Endothelial cell of umbilical vein (primary cell): ENCODE data around the gene PRRG1.
"Not testable (repeated sequence)": the region's sequence is repeated elsewhere in the genome, so short reads cannot be mapped to it uniquely, and the experiment has no call there.

Experiments used
- EZH2 ChIP-seq: IDR thresholded peaks from 2 replicates; pipeline ENCODE4 v1.6.1; 2012; ENCODE audit warnings: borderline replicate concordance, low read depth, mild to moderate bottlenecking, moderate library complexity, low read length, inconsistent platforms; ENCODE audit not compliant: severe bottlenecking
- FOS ChIP-seq: IDR thresholded peaks from 2 replicates; pipeline ENCODE4 v1.6.1; 2011; ENCODE audit warnings: mild to moderate bottlenecking, low read length, moderate library complexity, borderline replicate concordance; ENCODE audit not compliant: insufficient read depth
- POLR2A ChIP-seq: IDR thresholded peaks from 2 replicates; pipeline ENCODE4 v1.6.1; 2012; ENCODE audit warnings: low read depth, mild to moderate bottlenecking, control low read depth, low read length
- POLR2AphosphoS5 ChIP-seq: IDR thresholded peaks from 2 replicates; pipeline ENCODE4 v1.6.1; 2012; ENCODE audit warnings: low read depth, mild to moderate bottlenecking, control low read depth, low read length, moderate library complexity; ENCODE audit not compliant: insufficient read depth
- TF ChIP-seq, protein P1 (sequence below), 2 donors: IDR thresholded peaks; 1 replicate in 1 of 2; 2 replicates in 1 of 2; pipeline ENCODE4 v1.5.1; 2011; ENCODE audit warnings: low read length in 2 of 2, mild to moderate bottlenecking in 2 of 2, moderate library complexity in 2 of 2, control low read depth in 1 of 2, inconsistent platforms in 1 of 2, low read depth in 1 of 2; ENCODE audit not compliant: insufficient read depth in 1 of 2; ENCODE audit errors: extremely low read depth in 1 of 2

DNA sequence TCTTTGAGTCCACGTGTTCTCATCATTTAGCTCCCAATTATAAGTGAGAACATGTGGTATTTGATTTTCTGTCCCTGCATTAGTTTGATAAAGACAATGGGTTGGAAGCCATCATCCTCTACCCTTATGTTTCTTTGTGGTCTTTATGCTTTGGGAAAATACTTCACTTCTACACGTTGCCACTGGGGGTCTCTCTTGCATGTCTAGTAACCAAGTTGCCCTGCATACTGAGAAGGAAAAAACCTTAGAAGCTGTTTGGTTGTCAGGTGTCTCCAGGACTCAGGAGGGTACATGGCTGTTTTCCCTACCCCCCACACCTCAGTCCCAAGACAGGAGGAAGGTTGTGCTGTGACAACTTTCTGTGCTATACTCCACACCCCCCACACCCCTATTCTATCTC, 146.6 kb downstream of the PRRG1 start:
- TF ChIP-seq, protein P1, sequence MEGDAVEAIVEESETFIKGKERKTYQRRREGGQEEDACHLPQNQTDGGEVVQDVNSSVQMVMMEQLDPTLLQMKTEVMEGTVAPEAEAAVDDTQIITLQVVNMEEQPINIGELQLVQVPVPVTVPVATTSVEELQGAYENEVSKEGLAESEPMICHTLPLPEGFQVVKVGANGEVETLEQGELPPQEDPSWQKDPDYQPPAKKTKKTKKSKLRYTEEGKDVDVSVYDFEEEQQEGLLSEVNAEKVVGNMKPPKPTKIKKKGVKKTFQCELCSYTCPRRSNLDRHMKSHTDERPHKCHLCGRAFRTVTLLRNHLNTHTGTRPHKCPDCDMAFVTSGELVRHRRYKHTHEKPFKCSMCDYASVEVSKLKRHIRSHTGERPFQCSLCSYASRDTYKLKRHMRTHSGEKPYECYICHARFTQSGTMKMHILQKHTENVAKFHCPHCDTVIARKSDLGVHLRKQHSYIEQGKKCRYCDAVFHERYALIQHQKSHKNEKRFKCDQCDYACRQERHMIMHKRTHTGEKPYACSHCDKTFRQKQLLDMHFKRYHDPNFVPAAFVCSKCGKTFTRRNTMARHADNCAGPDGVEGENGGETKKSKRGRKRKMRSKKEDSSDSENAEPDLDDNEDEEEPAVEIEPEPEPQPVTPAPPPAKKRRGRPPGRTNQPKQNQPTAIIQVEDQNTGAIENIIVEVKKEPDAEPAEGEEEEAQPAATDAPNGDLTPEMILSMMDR (IDR thresholded peaks at IDR 0.05; ENCODE audit: extremely low read depth in 1 of 2, insufficient read depth in 1 of 2, low read depth in 1 of 2, low read length in 2 of 2) = peak; percentile 1 to 6
- not testable (repeated sequence) for TF ChIP-seq FOS, POLR2A, POLR2AphosphoS5, EZH2
